GM12865 (cell line): ENCODE data around the gene KLLN.
"Not testable (repeated sequence)": the region's sequence is repeated elsewhere in the genome, so short reads cannot be mapped to it uniquely, and the experiment has no call there.

ENCODE experiments used
- DNase-seq: peaks from one replicate; pipeline ENCODE4 v3.0.0; 2010; ENCODE audit warnings: low read depth
- H3K4me3 ChIP-seq: 2 replicates; pipeline ENCODE4 v1.5.1; 2011; ENCODE audit warnings: mild to moderate bottlenecking, low read depth, low read length, control low read depth
- TF ChIP-seq, protein P1 (sequence below): IDR thresholded peaks from 2 replicates; pipeline ENCODE4 v1.5.1; 2011; ENCODE audit warnings: low read length, control low read depth, low read depth, inconsistent platforms; ENCODE audit not compliant: insufficient read depth; ENCODE audit errors: missing control alignments

Gene KLLN

DNA sequence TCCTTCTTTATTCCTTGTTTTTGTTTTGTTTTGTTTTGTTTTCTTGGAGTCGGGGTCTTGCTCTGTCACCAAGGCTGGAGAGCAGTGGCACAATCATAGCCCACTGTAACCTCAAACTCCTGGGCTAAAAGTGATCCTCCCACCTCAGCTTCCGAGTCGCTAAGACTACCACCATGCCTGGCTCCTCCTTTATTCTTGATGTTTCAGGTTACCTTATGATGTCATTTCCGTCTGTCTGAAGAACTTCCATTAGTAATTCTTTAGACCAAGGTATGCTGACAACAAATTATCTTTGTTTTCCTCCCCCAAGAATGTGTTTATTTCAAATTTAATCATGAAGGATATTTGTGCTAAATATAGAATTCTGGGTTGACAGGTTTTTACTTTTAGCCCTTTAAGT is 27.2 kb downstream of the KLLN start:
- no peak for DNase-seq
- no peak overlapping the region for H3K4me3 ChIP-seq
- TF ChIP-seq, protein P1, sequence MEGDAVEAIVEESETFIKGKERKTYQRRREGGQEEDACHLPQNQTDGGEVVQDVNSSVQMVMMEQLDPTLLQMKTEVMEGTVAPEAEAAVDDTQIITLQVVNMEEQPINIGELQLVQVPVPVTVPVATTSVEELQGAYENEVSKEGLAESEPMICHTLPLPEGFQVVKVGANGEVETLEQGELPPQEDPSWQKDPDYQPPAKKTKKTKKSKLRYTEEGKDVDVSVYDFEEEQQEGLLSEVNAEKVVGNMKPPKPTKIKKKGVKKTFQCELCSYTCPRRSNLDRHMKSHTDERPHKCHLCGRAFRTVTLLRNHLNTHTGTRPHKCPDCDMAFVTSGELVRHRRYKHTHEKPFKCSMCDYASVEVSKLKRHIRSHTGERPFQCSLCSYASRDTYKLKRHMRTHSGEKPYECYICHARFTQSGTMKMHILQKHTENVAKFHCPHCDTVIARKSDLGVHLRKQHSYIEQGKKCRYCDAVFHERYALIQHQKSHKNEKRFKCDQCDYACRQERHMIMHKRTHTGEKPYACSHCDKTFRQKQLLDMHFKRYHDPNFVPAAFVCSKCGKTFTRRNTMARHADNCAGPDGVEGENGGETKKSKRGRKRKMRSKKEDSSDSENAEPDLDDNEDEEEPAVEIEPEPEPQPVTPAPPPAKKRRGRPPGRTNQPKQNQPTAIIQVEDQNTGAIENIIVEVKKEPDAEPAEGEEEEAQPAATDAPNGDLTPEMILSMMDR: no peak

- no peak for DNase-seq
- H3K4me3 ChIP-seq: no peak overlapping the region
- TF ChIP-seq, protein P1: no peak
Measured at GRCh38 chr10:87829986-87830729, 33.2 kb downstream of the KLLN start.

- not testable (repeated sequence) for H3K4me3 ChIP-seq, DNase-seq
Measured at GRCh38 chr10:87829051-87829450, 34.3 kb downstream of the KLLN start.

DNA sequence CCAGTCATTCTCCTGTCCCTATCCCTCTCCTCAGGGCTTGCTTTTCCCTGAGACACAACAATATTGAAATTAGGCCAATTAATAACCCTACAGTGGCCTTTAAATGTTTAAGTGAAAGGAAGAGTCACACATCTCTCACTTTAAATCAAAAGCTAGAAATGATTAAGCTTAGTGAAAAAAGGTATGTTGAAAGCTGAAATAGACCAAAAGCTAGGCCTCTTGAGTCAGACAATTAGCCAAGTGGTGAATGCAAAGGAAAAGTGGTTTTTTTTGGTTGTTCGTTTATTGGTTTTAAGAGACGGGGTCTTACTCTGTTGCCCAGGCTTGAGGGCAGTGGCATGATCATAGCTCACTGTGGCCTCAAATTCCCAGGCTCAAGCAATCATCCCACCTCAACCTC is 35.7 kb downstream of the KLLN start:
- TF ChIP-seq, protein P1: no peak
- H3K4me3 ChIP-seq: no peak overlapping the region
- no peak for DNase-seq

DNA sequence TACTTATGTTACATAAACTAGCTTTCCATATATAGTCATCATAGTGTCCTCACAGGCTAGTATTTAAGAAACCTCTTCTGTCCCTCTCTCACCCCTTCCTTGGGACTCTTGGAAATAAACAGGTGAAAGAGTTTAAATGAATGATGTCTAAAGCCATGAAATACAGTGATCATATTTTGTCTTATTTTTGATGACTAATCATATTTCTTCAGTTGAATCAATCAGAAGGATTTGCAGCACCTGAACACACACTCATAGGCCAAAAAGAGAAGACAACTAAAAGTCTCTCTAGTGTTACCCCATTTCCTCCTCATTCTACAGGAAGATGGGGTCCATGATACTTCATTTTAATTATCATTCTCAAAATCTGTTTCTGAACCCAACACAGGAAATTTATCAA is 36.7 kb downstream of the KLLN start:
- no peak overlapping the region for H3K4me3 ChIP-seq
- no peak for DNase-seq
- TF ChIP-seq, protein P1: no peak

GRCh38 chr10:87819289-87819585 is 44.1 kb downstream of the KLLN start:
- H3K4me3 ChIP-seq: peak overlapping the region; percentile 65
- DNase-seq: no peak
- TF ChIP-seq, protein P1: no peak

DNA sequence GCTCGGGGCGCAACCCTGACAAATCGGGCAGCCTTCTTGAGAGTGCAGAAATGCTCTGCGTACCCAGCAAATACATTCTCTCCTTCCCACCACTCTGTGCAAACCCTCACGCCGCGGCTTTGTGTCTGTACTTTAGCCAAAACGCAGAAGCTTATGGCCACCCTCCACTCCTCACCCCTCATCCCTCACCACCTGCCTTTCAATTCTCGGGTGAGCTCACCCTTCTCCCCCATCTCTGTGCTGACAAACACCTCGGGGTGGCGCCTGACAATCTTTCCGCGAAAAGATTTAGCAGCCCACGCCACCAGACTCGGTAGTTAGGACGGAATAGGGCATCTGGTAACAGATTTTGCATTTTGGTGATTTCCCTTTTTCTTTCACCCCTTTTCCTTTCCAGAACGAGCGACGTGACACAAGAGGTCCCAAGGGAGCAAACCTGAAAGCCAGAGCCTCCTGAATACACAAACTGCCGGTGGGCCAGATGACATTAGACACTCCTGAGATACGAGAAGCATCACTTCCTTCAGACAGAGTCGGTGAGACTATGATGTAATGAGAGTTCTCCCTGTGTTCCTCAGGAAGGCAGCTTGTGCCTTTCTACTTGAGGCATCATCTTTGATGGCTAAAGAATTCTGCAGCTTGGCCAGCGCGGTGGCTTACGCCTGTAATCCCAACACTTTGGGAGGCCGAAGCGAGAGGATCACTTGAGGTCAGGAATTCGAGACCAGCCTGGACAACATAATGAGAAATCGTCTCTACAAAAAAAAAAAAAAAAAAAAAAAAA is 44.6 kb downstream of the KLLN start:
- TF ChIP-seq, protein P1: peak; percentile 15

More for the DNA sequence above, 44.6 kb downstream of the KLLN start:
- peak overlapping the region; percentile 65 for H3K4me3 ChIP-seq
- peak; percentile 80 for DNase-seq
